ENCODE results near the gene DOP1B.

DNA sequence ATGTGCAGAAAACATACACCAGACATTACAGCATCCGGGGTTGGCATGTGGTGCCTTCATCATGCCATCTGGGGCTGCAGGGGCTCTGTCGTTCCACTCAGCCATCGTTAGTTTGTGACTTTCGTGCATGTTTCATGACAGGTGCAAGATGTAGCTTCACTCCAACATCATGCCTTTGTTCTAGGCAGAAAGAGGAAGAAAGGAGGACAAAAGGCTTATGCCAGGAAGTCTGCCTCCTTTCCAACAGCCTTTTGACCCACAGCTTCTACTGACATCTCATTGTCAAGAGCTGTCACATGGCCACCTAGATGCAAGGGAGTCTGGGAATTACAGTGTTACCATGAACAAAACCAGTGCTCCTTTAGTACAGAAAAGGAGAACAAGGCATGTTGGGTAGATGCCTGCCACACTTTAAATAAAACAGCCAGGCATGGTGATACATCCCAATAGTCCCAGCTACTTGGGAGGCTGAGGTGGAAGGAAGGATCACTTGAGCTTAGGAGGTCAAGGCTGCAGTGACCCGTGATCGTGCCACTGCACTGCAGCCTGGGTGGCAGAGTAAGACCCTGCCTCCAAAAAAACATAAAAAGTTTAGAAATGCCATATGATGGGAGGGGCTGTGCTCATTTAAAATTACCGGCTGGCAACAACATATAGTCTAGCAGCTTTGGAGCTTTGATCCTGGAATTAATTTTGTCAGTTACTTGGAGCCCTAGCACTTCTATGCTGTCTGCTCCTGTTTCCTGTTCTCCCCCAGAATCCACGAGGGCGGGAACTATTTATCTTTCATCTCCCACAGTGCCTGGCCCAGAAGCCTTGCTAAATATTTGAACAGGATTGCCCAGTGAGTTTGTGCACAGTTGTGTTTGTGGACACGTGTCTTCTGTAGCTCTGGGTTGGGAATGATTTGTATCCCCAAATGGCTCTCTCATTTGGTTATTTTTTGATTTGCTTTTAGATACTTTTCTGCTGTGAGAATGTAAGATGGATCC, 7.4 kb downstream of the DOP1B start:
- TF ChIP-seq, protein P1, sequence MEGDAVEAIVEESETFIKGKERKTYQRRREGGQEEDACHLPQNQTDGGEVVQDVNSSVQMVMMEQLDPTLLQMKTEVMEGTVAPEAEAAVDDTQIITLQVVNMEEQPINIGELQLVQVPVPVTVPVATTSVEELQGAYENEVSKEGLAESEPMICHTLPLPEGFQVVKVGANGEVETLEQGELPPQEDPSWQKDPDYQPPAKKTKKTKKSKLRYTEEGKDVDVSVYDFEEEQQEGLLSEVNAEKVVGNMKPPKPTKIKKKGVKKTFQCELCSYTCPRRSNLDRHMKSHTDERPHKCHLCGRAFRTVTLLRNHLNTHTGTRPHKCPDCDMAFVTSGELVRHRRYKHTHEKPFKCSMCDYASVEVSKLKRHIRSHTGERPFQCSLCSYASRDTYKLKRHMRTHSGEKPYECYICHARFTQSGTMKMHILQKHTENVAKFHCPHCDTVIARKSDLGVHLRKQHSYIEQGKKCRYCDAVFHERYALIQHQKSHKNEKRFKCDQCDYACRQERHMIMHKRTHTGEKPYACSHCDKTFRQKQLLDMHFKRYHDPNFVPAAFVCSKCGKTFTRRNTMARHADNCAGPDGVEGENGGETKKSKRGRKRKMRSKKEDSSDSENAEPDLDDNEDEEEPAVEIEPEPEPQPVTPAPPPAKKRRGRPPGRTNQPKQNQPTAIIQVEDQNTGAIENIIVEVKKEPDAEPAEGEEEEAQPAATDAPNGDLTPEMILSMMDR (conservative IDR thresholded peaks at IDR 0.05; ENCODE audit: low read length), result no peak
- no peak for TF ChIP-seq EZH2phosphoT487 (IDR thresholded peaks at IDR 0.05; ENCODE audit: borderline replicate concordance)

Data from Loucy (cell line).